ENCODE results near the gene IMPDH1.

IMPDH1 gene

DNA sequence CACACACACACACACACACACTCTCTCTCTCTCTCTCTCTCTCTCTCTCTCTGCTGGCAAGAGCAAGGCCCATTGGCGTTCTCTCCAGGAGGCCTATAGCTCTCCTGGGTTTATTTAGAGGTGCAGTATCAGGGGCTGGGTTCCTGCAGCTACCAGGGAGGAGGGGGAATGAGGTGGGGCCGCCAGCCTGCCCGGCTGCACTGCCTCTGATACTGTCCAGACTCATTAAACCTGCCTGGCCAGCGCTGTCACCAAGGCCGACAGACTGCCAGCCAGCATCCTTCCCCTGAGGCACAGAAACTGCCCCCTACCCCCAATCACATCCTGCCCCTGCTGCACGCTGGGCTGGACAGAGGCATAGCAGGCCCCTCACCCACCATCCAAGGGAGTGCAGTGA lies 52.6 kb downstream of the IMPDH1 start:
- no peak for DNase-seq
- Histone ChIP-seq H3K4me3 (ENCODE audit: low read length) (no peak overlapping the region), H3F3A (ENCODE audit: insufficient read depth, low read length) (no peaks in the 10 kb centered on the region), H3K36me3 (replicated peaks; ENCODE audit: insufficient read depth, low read length) (no peaks in the 10 kb centered on the region), H3K9ac (ENCODE audit: low read length) (no peak overlapping the region), H4K20me1 (ENCODE audit: insufficient read depth, low read length) (no peaks in the 10 kb centered on the region), H3K27me3 (replicated peaks; ENCODE audit: insufficient read depth, low read length) (peaks cover 72% of the 10 kb centered on the region), H2AFZ (ENCODE audit: low read length) (no peak overlapping the region), H3K27ac (ENCODE audit: low read length) (no peak overlapping the region), H3K9me3 (replicated peaks; ENCODE audit: insufficient read depth, low read length) (no peaks in the 10 kb centered on the region), H3K4me2 (ENCODE audit: low read depth, low read length) (no peak overlapping the region), H3K79me2 (ENCODE audit: low read length) (no peaks in the 10 kb centered on the region), H3K9me2 (replicated peaks; ENCODE audit: insufficient read depth, low read length) (no peaks in the 10 kb centered on the region), H3K4me1 (ENCODE audit: low read length) (no peaks in the 10 kb centered on the region; the same call in 1 of the 2 replicates)
- no peak for TF ChIP-seq EZH2 (optimal IDR thresholded peaks at IDR 0.05; ENCODE audit: low read depth, low read length)

GRCh38 chr7:128356546-128357216 lies 53.1 kb downstream of the IMPDH1 start:
- Histone ChIP-seq H3K9ac (ENCODE audit: low read length) (no peak overlapping the region), H3K4me2 (ENCODE audit: low read depth, low read length) (no peak overlapping the region), H3K27me3 (replicated peaks; ENCODE audit: insufficient read depth, low read length) (peaks cover 66% of the 10 kb centered on the region), H3F3A (ENCODE audit: insufficient read depth, low read length) (no peaks in the 10 kb centered on the region), H4K20me1 (ENCODE audit: insufficient read depth, low read length) (no peaks in the 10 kb centered on the region), H3K4me1 (ENCODE audit: low read length) (no peaks in the 10 kb centered on the region; the same call in 1 of the 2 replicates), H3K79me2 (ENCODE audit: low read length) (no peaks in the 10 kb centered on the region), H3K36me3 (replicated peaks; ENCODE audit: insufficient read depth, low read length) (no peaks in the 10 kb centered on the region), H2AFZ (ENCODE audit: low read length) (no peak overlapping the region), H3K27ac (ENCODE audit: low read length) (no peak overlapping the region), H3K9me2 (replicated peaks; ENCODE audit: insufficient read depth, low read length) (no peaks in the 10 kb centered on the region), H3K4me3 (ENCODE audit: low read length) (no peak overlapping the region), H3K9me3 (replicated peaks; ENCODE audit: insufficient read depth, low read length) (no peaks in the 10 kb centered on the region)
- no peak for DNase-seq
- no peak for TF ChIP-seq EZH2phosphoT487 (IDR thresholded peaks at IDR 0.05; ENCODE audit: low read length)
- TF ChIP-seq, protein P1, sequence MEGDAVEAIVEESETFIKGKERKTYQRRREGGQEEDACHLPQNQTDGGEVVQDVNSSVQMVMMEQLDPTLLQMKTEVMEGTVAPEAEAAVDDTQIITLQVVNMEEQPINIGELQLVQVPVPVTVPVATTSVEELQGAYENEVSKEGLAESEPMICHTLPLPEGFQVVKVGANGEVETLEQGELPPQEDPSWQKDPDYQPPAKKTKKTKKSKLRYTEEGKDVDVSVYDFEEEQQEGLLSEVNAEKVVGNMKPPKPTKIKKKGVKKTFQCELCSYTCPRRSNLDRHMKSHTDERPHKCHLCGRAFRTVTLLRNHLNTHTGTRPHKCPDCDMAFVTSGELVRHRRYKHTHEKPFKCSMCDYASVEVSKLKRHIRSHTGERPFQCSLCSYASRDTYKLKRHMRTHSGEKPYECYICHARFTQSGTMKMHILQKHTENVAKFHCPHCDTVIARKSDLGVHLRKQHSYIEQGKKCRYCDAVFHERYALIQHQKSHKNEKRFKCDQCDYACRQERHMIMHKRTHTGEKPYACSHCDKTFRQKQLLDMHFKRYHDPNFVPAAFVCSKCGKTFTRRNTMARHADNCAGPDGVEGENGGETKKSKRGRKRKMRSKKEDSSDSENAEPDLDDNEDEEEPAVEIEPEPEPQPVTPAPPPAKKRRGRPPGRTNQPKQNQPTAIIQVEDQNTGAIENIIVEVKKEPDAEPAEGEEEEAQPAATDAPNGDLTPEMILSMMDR (IDR thresholded peaks at IDR 0.05; ENCODE audit: low read length): no peak

- Histone ChIP-seq H3K27me3 (replicated peaks; ENCODE audit: insufficient read depth, low read length) (peaks cover 66% of the 10 kb centered on the region), H3F3A (ENCODE audit: insufficient read depth, low read length) (no peaks in the 10 kb centered on the region), H2AFZ (ENCODE audit: low read length) (no peak overlapping the region)
Measured at GRCh38 chr7:128353610-128354009, 56.2 kb downstream of the IMPDH1 start.

GRCh38 chr7:128353189-128353588 lies 56.6 kb downstream of the IMPDH1 start:
- DNase-seq: no peak
- H3K36me3 ChIP-seq (replicated peaks; ENCODE audit: insufficient read depth, low read length): no peaks in the 10 kb centered on the region
- H3K4me3 ChIP-seq (ENCODE audit: low read length): no peak overlapping the region
- H3K9ac ChIP-seq (ENCODE audit: low read length): no peak overlapping the region
- H3K4me1 ChIP-seq (ENCODE audit: low read length): no peaks in the 10 kb centered on the region
- TF ChIP-seq EZH2phosphoT487 (IDR thresholded peaks at IDR 0.05; ENCODE audit: low read length) (no peak), EZH2 (optimal IDR thresholded peaks at IDR 0.05; ENCODE audit: low read depth, low read length) (no peak)
- TF ChIP-seq, protein P1 (IDR thresholded peaks at IDR 0.05; ENCODE audit: low read length): no peak
- peaks cover 66% of the 10 kb centered on the region for H3K27me3 ChIP-seq (replicated peaks; ENCODE audit: insufficient read depth, low read length)
- no peak overlapping the region for H2AFZ ChIP-seq (ENCODE audit: low read length)
- no peaks in the 10 kb centered on the region for H3K9me2 ChIP-seq (replicated peaks; ENCODE audit: insufficient read depth, low read length)
- no peaks in the 10 kb centered on the region for H3K9me3 ChIP-seq (replicated peaks; ENCODE audit: insufficient read depth, low read length)
- no peak overlapping the region for H3K27ac ChIP-seq (ENCODE audit: low read length)
- H3K4me2 ChIP-seq (ENCODE audit: low read depth, low read length): no peak overlapping the region
- H3K79me2 ChIP-seq (ENCODE audit: low read length): no peaks in the 10 kb centered on the region
- no peaks in the 10 kb centered on the region for H3F3A ChIP-seq (ENCODE audit: insufficient read depth, low read length)
- H4K20me1 ChIP-seq (ENCODE audit: insufficient read depth, low read length): no peaks in the 10 kb centered on the region

More at GRCh38 chr7:128353610-128354009, 56.2 kb downstream of the IMPDH1 start:
- no peaks in the 10 kb centered on the region for H3K4me1 ChIP-seq (ENCODE audit: low read length)
- H3K4me2 ChIP-seq (ENCODE audit: low read depth, low read length): no peak overlapping the region
- H3K4me3 ChIP-seq (ENCODE audit: low read length): no peak overlapping the region
- H3K36me3 ChIP-seq (replicated peaks; ENCODE audit: insufficient read depth, low read length): no peaks in the 10 kb centered on the region
- H3K79me2 ChIP-seq (ENCODE audit: low read length): no peaks in the 10 kb centered on the region
- TF ChIP-seq EZH2phosphoT487 (IDR thresholded peaks at IDR 0.05; ENCODE audit: low read length) (no peak), EZH2 (optimal IDR thresholded peaks at IDR 0.05; ENCODE audit: low read depth, low read length) (no peak)
- TF ChIP-seq, protein P1 (IDR thresholded peaks at IDR 0.05; ENCODE audit: low read length): no peak
- no peaks in the 10 kb centered on the region for H3K9me2 ChIP-seq (replicated peaks; ENCODE audit: insufficient read depth, low read length)
- no peaks in the 10 kb centered on the region for H4K20me1 ChIP-seq (ENCODE audit: insufficient read depth, low read length)
- no peak for DNase-seq
- H3K9ac ChIP-seq (ENCODE audit: low read length): no peak overlapping the region
- no peaks in the 10 kb centered on the region for H3K9me3 ChIP-seq (replicated peaks; ENCODE audit: insufficient read depth, low read length)
- H3K27ac ChIP-seq (ENCODE audit: low read length): no peak overlapping the region
